Occipital lobe (tissue), 2 donors: ENCODE results near the gene NAT14. TPM values are rescaled to one million over a fixed set of nuclear protein-coding genes. Genes with fewer than 3 reads are reported as not detected.
"Not testable (repeated sequence)": the region's sequence is repeated elsewhere in the genome, so short reads cannot be mapped to it uniquely, and the experiment has no call there.

ENCODE experiments used
- DNase-seq: peaks from one replicate; lab custom pipeline; 2025; lab: John Stamatoyannopoulos, UW
- total RNA-seq: library from RNA; depleted of rRNA; stranded (reverse); fragments of >200 nt; gene quantifications from one replicate; pipeline ENCODE4 v1.2.3, GENCODE V29; 2014

NAT14 gene
- total RNA-seq, 1 donor from 2014 or later: 15.0 TPM

DNA sequence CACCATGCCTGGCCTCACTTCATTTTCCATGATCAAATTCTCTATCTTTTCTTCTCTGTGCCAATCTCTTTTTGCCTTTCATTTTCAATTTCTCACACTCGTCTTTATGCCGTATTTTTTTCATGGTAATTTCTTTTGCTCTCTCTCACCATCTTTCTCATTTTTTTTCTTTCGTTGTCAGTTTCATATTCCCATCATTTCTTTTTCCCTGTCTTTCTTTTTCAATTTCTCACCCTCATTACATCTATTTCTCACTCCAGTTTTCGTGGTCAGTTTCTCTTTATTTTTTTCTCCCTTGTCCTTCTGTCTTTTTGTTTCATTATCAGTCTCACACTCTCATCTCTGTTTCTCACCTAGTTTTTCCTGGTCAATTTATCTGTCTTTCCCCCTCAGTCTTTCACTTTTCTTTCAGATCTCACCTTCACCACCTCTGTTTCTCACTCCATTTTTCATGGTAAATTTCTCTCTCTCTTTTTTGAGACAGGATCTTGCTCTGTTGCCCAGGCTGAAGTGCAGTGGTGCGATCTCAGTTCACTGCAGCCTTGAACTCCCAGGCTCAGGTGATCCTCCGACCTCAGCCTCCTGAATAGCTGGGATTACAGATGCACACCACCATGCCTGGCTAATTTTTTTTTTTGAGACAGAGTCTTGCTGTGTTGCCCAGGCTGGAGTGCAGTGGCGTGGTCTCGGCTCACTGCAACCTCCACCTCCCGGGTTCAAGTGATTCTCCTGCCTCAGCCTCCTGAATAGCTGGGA is 17.4 kb downstream of the NAT14 start:
- no peak for DNase-seq

DNA sequence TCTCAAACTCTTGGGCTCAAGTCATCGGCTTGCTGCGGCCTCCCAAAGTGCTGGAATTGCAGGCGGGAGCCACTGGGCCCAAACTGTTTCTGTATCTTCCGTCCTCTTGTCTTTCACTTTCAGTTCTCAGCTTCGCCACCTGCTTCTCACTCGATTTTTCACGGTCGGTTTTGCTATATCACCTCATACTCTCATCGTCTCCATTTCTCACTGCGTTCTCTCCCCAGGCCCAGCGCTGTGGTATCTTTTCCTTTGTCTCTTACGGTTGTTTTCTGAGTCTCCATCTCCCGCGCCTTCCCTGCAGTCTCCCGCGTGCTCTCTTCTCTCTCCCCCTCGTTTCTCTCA is 18.1 kb downstream of the NAT14 start:
- DNase-seq: no peak

DNA sequence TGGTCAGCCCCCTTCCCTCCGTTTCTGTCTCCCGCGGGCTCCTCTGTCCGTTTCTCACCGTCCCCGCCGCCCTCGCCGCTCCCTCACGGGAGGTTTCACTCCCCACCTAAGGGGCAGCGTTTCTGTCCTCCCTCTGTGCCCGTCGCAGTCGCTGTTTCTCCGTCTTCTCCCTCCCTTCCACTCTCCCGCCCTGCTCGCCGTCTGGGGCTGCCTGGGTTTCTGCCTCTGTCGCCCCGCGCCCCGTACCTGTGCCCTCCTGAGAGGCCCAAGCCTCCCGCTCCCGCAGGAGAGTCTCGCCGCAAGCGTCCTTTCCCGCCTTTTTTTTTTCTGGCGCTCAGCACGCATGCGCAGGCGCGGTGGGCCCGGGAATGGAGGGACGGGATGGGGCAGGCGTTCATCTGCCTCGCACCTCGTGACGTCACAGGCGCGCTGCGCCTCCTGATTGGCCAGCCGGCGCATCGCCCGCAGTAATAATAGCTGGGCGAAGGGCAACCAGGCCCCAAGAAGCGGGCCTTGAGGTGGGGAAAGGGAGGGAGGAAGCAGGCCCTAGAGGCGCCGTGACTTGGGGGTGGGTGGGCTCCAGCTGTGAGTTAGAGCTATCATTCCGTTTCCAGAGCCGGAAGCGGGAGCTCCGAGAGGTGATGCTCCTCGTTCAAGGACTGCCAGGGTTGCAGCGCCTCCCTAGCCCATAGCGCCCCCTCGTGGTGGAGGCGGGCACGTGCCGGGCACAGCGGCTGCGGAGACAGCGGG is 18.7 kb downstream of the NAT14 start:
- peak; percentile 88 for DNase-seq

DNA sequence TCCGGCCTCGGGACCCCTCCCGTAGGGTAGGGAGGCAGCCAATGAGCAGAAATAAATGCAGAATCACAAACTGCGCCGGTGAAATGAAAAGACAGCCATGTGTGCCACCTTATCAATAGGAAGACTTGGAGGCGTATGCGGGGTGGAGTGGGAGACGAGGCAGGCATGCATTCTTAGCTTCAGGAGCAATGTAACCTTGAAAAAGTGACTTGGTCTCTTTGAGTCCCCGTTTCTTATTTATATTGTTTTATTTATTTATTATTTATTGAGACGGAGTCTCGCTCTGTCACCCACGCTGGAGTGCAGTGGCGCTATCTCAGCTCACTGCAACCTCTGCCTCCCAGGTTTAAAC is 19.2 kb downstream of the NAT14 start:
- no peak for DNase-seq

DNA sequence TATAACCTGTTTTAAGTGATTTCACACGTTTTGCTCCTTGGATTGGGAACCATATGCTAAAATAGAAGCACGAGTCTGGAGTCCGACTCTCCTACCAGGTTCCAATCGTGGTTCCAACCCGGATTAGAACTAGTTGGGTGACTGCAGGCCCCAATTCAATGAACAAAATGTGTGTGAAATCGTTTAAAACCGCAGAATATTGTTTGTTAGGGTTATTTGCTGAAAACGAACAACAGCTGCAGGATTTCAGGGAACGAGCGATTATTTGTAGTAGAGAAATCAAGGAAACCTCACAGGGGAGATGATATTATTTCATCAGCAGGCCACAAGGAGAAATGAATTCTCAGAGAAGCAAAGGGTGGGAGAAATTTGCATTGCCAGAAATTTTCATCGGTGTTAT is 20.0 kb downstream of the NAT14 start:
- no peak for DNase-seq

DNA sequence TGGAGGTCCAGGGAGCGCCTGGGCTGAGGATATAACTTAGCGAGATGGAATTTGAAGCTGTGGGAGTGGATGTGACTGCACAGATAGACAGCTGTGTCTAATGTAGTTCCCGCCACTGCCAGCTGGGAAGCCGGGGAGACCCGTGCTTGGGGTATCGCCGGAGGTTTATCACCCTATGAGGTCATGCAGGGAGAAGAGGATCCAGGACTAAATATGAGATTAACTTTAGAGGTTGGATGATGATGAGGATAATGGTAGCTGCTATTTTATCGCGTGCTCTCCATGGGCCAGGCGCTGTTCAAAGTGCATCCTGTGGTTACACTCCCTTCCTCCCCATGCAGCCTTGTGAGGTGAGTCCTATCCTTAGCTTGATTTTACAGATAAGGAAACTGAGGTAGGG is 23.1 kb downstream of the NAT14 start:
- DNase-seq: no peak

DNA sequence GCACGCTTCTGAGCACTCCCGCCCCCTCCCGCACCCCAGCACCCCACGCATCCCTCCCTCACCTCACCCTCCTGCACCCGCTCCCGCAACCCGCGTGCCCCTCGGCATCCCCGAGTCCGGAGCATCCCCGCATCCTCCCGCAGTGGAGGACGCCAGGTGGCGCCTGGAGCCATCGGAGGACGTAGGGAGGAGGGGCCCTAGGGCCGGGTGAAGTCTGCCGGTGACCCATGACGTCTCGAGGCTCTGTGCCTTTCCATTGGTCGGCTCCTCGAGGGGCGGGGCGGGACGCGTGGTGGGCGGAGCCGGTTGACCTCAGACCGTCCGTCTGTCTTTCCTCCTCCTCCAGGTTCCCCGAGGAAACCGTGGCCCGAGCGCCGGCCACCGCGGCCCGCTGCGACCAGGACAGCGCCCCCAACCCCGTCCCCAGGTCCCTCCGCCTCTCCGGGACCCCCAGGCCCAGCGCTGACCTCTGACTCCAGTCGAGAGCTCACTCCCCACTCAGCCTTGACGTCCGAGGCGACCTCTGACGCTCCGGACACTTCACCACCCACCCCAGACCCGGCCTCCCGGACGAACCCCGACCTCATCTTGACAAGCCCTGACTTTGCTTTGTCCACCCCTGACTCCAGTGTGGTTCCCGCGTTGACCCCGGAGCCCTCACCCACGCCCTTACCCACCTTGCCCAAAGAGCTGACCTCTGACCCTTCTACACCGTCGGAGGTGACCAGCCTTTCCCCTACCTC is 32.1 kb downstream of the NAT14 start:
- peak; percentile 91 for DNase-seq

DNA sequence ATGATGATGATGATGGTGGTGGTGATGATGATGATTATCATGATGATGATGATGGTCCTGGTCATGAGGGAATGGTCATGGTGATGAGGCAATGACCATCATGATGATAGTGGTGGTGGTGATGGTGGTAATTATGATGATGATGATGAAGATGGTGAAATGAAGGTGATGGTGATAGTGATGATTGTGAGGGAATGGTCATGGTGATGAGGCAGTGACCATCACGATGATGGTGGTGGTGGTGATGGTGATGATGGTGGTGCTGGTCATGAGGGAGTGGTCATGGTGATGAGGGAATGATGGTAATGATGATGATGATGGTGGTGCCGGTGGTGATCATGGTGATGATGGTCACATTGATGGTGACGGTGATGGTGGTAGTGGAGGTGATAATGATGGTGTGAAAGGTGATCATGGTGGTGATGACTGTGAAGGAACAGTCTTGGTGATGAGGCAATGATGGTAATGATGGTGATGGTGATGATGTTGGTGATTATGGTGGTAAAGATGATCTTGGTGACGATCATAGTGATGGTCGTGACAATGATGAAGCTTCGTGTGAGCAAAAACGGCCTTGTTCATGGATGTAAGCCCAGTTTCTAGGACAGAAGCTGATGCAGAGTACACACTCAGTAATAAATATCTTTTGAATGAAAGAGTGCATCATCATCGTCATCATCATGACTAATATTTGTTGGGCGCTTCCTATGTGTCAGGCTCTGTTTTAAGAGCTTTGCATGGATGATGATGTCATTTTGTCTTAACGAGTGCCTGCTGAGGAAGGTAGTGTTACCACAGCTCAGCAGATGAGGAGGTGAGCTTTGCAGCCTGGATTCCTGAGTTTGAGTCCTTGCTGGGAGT is 34.7 kb downstream of the NAT14 start:
- no peak for DNase-seq

DNA sequence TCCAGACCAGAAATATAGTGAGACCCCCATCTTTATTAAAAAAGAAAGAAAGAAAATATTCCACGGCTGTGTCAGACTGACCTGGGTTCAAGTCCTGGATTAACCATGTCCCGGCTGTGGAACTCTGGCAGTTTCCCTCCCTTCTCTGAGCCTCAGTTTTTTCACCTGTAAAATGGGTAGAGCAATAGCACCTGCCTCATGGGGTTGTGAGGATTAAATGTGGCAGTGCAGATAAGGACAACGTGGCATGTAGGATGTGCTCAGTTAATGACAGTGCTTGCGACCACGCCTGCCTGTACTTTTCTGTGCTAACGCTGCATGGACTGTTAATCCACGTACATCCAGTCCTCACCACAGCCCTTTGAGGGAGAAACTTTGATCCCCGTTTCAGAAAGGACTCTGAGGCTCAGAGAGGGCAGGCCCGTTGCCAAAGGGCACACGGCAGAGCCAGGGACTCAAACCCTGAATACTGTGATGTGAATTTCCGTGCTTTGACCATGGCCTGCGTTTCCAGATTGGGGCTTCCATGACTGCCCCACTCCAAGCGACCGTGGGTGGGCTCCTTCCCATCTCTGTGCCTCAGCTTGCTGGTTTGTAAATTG is 35.8 kb downstream of the NAT14 start:
- DNase-seq: no peak

DNA sequence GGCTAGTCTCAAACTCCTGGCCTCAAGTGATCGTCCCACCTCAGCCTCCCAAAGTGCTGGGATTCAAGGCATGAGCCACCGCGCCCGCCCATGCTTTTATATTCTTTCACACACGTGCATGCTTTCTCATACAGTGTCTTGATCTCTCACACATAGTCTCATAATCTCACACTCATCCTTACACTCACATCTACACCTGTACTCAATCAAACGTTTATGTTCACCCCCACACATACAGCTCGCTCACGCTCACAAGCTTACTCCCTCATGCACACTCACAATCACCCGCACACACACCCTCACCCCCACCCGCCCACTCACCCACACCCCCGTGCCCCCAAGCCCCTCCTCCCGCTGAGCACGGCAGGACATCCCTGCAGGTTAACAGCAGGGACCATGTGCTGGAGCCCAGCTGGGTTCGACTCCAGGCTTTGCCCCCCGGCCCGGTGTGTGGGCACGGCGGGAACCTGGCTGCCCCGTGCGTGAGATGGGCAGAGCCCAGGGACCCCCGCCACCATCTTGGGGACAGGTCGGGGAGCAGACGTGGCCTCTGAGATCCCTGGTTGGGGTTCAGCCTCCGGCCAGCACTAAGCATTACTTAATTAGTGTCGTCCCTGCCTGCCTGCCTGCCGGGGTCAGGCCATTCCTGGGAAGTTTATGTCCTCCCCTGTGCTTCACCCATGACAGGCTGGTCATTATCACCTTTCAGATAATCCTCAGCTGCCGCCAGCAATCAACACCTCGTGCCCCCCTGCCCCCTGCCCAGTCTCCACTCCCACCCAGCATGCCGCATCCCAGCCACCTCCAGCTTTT is 40.5 kb downstream of the NAT14 start:
- no peak for DNase-seq

DNA sequence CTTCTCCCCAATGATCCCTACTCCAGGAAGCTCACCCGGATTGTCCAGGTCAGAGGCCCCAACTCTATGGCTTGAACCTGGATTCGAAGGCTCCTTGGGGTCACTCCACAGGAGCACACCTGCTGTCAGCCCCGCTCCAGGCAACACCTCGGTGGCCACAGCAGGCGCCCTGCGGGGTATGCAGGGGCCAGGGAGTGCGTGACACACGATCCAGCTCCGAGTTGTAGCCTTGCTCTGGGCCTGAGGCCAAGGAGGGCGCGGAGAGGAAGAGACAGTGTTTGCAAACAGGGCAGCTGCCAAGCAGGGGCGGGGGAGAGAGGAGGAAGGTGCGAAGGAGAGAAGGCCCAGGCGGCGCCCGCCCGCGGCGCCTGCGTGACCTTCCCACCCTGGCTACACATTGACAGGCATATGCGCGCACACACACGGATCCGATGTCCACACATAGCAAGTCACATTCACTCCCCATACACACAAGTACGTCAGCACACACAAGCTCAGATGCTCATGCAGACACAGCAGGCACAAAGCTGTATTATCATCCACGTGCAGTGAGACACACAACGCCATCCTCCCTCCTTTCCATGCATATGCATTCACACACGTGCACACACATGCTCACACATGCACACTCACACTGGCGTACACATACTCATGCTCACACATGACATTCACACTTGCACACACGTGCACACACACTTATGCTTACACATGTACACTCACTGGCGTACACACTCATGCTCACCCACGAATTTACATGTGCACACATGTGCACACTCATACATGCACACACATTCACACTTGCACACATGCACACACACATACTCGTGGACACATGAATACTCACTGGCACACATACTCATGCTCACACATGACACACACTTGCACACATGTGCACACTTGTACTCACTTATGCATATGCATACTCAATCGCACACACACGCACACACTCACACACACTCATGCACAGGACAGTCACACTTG is 41.5 kb downstream of the NAT14 start:
- DNase-seq: no peak

DNA sequence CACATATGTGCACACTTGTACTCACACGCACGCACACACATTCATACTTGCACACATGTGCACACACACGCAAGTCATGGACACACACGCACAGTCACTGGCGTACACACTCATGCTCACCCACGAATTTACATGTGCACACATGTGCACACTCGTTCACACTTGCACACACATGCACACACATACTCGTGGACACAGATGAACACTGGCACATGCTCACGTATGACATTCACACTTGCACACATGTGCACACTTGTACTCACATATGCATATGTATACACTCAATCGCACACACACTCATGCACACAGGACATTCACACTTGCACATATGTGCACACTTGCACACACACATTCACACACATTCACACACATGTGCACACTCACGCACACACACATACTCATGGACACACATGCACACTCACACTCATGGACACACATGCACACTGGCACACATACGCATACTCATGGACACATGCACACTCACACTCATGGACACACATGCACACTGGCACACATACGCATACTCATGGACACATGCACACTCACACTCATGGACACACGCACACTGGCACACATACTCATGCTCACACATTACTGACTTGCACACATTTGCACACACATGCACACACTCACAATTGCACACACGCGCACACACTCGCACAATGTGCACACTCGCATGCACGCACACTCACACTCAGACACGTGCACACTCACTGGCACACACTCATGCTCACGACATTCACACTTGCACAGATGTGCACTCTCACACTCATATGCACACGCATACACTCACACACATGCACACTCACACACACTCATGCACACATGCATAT is 42.4 kb downstream of the NAT14 start:
- DNase-seq: no peak

DNA sequence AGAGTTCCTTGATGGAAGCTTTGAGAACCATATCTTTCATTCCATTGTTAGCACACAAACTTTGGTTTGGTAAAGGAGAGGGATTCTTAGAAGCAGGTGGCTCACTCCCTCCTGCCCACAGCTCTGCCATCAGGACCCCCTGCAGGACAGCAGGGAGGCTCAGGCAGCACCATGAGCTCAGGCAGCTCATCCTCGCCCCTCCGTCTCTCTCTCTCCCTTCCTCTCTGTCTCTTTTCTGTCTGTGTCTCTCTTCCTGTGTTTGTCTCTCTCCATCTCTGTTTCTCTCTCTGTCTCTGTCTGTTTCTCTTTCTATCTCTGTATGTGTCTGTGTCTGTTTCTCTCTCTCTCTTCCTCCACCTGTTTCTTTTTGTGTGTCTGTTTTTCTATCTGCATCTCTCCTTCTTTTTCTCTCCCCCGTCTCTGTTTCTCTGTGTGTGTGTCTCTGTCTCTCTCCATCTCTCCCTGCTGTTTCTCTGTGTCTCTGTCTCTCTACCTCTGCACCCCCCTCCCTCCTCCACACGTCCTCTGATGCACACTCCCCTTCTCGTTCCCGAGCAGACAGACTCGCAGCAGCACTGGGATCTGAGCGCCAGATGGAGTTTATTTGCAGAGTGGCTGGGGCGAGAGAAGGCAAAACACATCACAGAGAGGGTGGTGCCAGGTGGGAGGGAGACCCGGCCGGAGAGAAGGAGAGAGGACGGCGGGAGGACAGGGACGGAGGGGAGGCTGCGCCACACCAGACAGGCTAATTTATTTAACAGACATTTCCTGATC is 43.2 kb downstream of the NAT14 start:
- DNase-seq: no peak

DNA sequence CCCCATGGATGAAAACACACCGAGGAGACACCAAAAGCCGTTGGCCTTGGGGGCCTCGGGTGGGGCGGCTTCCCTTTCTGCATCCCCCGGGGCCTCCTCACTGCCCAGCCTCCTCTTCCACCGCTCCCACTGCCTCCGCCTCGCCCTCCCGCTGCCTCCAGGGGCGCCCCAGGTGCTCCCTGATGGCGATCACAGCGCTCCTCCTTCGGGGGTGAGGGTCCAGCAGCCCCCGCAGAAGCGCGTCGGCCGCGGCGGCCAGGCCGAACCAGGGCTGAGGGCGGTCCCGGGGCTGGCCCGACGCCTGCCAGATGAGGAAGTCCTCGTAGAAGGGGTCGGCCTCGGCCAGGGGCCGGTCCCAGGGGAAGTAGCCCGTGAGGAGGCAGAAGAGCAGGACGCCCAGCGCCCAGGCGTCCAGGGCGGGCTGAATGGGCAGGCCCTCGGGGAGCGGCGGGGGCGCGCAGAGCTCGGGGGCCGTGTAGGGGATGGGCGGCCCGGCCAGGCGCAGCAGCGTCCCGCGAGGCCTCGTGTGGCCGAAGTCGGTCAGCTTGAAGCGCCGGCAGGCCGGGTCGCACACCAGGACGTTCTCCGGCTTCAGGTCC is 44.7 kb downstream of the NAT14 start:
- no peak for DNase-seq

DNA sequence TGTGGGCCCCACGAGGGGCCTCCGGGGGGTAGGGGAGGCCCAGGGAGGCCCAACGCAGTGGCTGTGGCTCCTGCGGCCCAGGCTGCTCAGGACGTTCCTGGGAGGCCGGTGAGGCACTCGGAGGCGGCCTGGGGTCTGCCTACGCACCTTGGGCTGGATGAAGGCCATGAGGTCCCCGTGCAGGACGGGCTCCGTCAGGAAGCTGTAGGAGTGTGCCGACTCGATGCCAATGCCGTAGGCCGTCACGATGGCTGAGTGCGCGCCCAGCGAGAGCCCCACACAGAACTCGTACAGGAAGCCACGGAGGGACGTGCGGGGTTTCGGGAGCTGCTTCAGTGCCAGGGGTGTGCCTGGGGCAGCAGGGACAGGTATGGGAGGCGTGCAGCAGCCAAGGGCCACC is 46.0 kb downstream of the NAT14 start:
- no peak for DNase-seq

DNA sequence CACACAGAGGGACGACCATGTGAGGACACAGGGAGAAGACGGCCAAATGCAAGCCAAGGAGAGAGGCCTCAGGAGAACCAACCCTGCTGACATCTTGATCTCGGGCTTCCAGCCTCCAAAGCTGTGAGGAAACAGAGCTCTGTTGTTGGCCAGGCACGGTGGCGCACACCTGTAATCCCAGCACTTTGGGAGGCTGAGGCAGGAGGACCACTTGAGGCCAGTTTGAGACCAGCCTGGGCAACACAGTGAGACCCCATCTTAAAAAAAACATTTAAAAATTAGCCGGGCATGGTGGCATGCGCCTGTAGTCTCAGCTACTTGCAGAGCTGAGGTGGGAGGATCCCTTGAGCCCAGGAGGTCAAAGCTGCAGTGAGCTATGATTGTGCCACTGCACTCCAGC is 49.3 kb downstream of the NAT14 start:
- not testable (repeated sequence) for DNase-seq
